Central memory CD8-positive, alpha-beta T cell (primary cell): ENCODE measurements around the gene EGR4.
A peak's percentile ranks its signal among the peaks of the same experiment; 100 is the strongest.

Experiments used
- ATAC-seq: fragments of 150-1000 bp; cut with Tn5 transposase; replicated peaks from 2 replicates; pipeline ENCODE4 v1.10.0; 2022; ENCODE audit warnings: mild to moderate bottlenecking, moderate FRiP score, moderate number of reproducible peaks; ENCODE audit not compliant: poor library complexity, severe bottlenecking; ENCODE audit errors: extremely low read depth
- DNase-seq, 2 donors: peaks; one replicate each; pipeline ENCODE4 v3.0.0; 2021; ENCODE audit warnings: low spot score in 2 of 2
- H3K27ac Mint-ChIP-seq: one replicate; pipeline ENCODE4 v1.8.0; 2022; ENCODE audit warnings: low read depth, mild to moderate bottlenecking, moderate library complexity, mixed read lengths
- H3K27me3 Mint-ChIP-seq: one replicate; pipeline ENCODE4 v1.8.0; 2022; ENCODE audit warnings: mixed read lengths
- H3K36me3 Mint-ChIP-seq: one replicate; pipeline ENCODE4 v1.8.0; 2022; ENCODE audit warnings: mild to moderate bottlenecking, moderate library complexity, mixed read lengths; ENCODE audit not compliant: insufficient read depth
- H3K4me1 Mint-ChIP-seq: one replicate; pipeline ENCODE4 v1.8.0; 2022; ENCODE audit warnings: mixed read lengths
- H3K4me3 Mint-ChIP-seq: one replicate; pipeline ENCODE4 v1.8.0; 2022; ENCODE audit warnings: mild to moderate bottlenecking, moderate library complexity, mixed read lengths
- H3K9me3 Mint-ChIP-seq: one replicate; pipeline ENCODE4 v1.8.0; 2022; ENCODE audit warnings: mixed read lengths

Gene EGR4

DNA sequence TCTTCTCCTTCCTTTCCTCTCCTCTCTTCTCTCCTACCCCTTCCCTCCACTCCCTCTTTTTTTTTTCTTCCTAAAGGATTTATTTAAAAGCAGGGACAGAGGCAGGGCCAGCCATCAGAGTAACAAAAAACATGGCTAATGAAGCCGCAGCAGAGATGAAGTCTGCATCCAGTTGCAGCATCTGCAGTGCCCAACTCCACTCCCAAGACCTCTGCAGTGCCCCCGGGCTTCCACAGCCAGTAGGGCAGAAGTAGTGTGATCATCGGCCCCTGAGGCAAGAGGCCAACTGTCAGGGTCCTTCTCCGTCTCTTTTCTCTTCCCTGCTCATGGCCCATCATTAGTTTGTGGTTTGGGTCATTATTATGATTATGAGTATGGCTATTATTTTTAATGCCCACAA, 4.2 kb upstream of the EGR4 start:
- Mint-ChIP-seq H3K4me3 (no peak overlapping the region), H3K27me3 (peaks cover 78% of the 10 kb centered on the region), H3K36me3 (no peaks in the 10 kb centered on the region), H3K27ac (no peak overlapping the region), H3K4me1 (no peaks in the 10 kb centered on the region), H3K9me3 (no peaks in the 10 kb centered on the region)
- DNase-seq (no peak), ATAC-seq (no peak)

GRCh38 chr2:73297151-73297559, 3.8 kb upstream of the EGR4 start:
- Mint-ChIP-seq H3K27me3 (peaks cover 73% of the 10 kb centered on the region), H3K36me3 (no peaks in the 10 kb centered on the region), H3K4me3 (no peak overlapping the region), H3K4me1 (no peaks in the 10 kb centered on the region), H3K9me3 (no peaks in the 10 kb centered on the region), H3K27ac (no peak overlapping the region)
- DNase-seq (no peak), ATAC-seq (no peak)

- peaks cover 8% of the 10 kb centered on the region for H3K4me1 Mint-ChIP-seq
- peaks cover 7% of the 10 kb centered on the region for H3K36me3 Mint-ChIP-seq
- no peak overlapping the region for H3K27ac Mint-ChIP-seq
- H3K27me3 Mint-ChIP-seq = peaks cover 68% of the 10 kb centered on the region
- no peak overlapping the region for H3K4me3 Mint-ChIP-seq
- no peak for ATAC-seq
- no peaks in the 10 kb centered on the region for H3K9me3 Mint-ChIP-seq
- no peak for DNase-seq
Observed at GRCh38 chr2:73295751-73296400, 2.5 kb upstream of the EGR4 start.

DNA sequence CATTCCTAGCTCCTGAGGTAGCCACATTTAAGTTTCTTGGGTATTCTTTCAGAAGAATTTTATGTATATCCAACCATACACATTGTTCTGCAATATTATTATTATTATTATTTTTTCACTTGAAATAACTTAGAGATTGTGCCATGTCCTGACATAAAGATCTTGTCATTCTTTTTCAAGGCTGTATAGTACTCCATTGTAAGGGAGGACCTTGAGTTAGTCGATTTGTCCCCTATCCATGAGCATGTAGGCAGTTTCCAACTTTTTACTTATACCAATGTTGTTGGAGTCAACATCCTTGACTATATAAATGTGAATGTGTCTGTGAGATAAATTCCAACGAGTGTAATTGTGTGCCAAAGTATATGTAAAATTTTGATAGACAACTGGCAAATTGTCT, 891 bp upstream of the EGR4 start:
- H3K27ac Mint-ChIP-seq = no peak overlapping the region
- DNase-seq (no peak), ATAC-seq (no peak)
- peaks cover 9% of the 10 kb centered on the region for H3K4me1 Mint-ChIP-seq
- no peaks in the 10 kb centered on the region for H3K9me3 Mint-ChIP-seq
- peaks cover 65% of the 10 kb centered on the region for H3K27me3 Mint-ChIP-seq
- no peak overlapping the region for H3K4me3 Mint-ChIP-seq
- H3K36me3 Mint-ChIP-seq = peaks cover 10% of the 10 kb centered on the region

DNA sequence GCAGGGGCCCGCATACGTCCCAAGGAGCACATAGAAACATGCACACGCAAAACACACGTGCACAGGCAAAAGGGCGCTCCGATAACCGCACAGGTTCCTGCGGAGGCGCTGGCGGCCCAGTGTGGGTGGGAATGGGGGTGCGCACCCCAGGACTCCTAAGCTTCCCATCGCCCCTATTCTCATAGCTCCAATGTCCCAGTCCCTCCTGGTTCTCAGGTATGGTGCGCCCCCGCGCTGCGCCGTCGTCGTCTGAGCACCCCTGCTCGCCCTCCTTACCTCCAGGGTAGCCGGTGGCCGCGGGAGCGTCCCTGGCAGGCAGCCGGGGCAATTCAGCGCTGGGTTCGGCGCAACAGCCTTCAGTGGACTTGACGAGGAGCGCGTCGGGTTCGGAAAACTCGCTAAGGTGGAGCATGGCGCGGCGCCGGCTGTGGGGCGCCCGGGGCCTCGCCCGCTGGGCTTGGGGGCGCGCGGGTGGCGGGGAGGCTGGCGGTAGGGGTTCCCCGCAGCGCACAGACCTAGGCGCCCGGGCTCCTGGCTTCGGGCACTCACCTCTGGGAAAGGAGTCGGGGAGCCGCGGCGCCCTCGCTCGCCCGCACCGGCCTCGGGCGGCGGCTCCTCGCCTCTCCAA, 328 bp downstream of the EGR4 start:
- Mint-ChIP-seq H3K4me3 (peak overlapping the region; percentile 72), H3K36me3 (peaks cover 10% of the 10 kb centered on the region), H3K27ac (peak overlapping the region; percentile 55), H3K4me1 (peaks cover 9% of the 10 kb centered on the region), H3K9me3 (no peaks in the 10 kb centered on the region), H3K27me3 (peaks cover 67% of the 10 kb centered on the region)
- ATAC-seq (peak; percentile 10), DNase-seq (no peak)

- Mint-ChIP-seq H3K9me3 (no peaks in the 10 kb centered on the region), H3K27me3 (peaks cover 64% of the 10 kb centered on the region), H3K36me3 (peaks cover 10% of the 10 kb centered on the region), H3K27ac (no peak overlapping the region), H3K4me1 (peaks cover 9% of the 10 kb centered on the region), H3K4me3 (peak overlapping the region; percentile 72)
- DNase-seq (no peak), ATAC-seq (no peak)
Observed at GRCh38 chr2:73292316-73292905, 937 bp downstream of the EGR4 start.

DNA sequence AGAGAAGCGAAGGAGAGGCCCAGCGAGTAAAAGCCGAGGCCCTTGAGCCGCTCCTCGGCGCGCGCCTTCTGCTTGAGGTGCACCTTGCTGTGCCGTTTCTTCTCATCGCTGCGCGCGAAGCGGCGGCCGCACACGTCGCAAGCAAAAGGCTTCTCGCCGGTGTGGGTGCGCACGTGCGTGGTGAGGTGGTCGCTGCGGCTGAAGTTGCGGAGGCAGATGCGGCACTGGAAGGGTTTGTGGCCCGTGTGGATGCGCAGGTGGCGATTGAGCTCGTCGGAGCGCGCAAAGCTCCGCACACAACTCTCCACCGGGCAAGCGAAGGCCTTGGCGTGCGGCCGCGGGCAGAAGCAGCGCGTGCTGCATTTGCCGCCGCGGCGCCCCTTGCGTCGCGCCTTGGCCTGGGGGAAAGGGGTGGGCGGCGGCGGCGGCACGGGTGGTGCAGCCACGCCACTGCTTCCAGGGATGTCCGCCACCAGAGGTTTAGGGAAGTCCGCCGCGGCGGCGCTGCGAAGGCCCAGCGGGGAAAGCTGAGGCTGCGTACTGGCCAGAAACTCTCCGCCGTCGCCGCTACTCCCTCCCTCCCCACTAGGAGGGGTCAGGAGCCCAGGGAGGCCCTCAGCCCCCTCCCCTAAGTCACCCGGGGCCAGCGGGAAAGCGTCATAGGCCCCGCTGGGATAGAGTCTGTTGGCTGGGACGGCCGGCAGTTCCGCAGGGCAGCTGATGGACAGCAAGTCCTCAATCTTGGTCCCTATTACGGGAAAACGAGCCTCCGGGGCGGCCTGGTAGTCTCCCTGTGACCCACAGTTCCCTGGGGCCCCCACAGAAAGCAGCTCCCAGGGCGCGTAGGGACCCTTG, 1.7 kb downstream of the EGR4 start:
- peak overlapping the region; percentile 55 for H3K27ac Mint-ChIP-seq
- no peaks in the 10 kb centered on the region for H3K9me3 Mint-ChIP-seq
- DNase-seq (no peak), ATAC-seq (no peak)
- H3K4me1 Mint-ChIP-seq = peaks cover 9% of the 10 kb centered on the region
- peaks cover 56% of the 10 kb centered on the region for H3K27me3 Mint-ChIP-seq
- peak overlapping the region; percentile 72 for H3K4me3 Mint-ChIP-seq
- peaks cover 10% of the 10 kb centered on the region for H3K36me3 Mint-ChIP-seq

DNA sequence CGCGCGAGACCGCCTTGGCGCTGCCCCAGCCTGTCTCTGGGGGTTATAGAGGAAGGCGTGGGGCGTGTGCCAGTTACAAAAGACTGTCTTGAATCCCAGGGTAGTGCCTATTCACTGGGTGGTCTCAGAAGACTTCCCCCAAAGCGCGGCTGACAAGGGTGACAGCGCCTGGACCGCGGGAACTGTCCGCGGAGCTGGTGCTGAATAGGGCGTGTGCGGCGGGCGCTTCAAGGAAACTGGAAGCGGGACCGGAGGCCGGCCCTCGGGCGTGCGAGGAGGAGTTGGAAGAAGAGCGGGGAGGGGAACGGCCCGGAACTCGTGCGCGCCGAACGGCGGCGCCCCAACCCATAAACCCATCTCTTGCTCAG, 2.3 kb downstream of the EGR4 start:
- Mint-ChIP-seq H3K4me1 (peaks cover 10% of the 10 kb centered on the region), H3K27ac (peak overlapping the region; percentile 55), H3K9me3 (no peaks in the 10 kb centered on the region), H3K27me3 (peaks cover 50% of the 10 kb centered on the region), H3K36me3 (peaks cover 10% of the 10 kb centered on the region), H3K4me3 (peak overlapping the region; percentile 72)
- ATAC-seq (no peak), DNase-seq (peak in 1 of 2 donors; percentile 25)

- Mint-ChIP-seq H3K27me3 (peaks cover 42% of the 10 kb centered on the region), H3K4me1 (peaks cover 18% of the 10 kb centered on the region), H3K9me3 (no peaks in the 10 kb centered on the region), H3K4me3 (peak overlapping the region; percentile 72), H3K36me3 (peaks cover 10% of the 10 kb centered on the region), H3K27ac (no peak overlapping the region)
- no peak for ATAC-seq
- DNase-seq = no peak
Observed at GRCh38 chr2:73290049-73290839, 3.1 kb downstream of the EGR4 start.

DNA sequence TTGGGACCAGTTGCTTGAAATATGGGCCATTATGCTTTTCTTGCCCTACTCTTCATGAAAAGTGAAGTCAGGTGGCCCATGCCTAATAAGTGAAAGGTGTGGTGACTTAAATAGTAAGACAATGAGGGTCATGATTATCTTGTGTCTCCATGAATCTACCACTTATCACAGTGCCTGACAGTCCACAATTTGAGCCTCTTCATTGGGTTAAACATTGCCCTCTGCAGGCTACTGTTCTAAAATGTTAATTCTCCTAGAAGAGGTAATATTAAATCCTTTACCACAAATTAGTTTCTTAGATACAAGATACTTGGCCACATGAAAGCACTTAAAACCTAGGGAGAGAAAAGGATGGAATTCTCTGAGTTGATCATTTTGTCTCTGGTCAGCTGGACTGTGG, 4.0 kb downstream of the EGR4 start:
- H3K4me1 Mint-ChIP-seq = peaks cover 22% of the 10 kb centered on the region
- no peak overlapping the region for H3K4me3 Mint-ChIP-seq
- DNase-seq (no peak), ATAC-seq (no peak)
- H3K36me3 Mint-ChIP-seq = peaks cover 10% of the 10 kb centered on the region
- H3K27me3 Mint-ChIP-seq = peaks cover 36% of the 10 kb centered on the region
- H3K27ac Mint-ChIP-seq = no peak overlapping the region
- H3K9me3 Mint-ChIP-seq = no peaks in the 10 kb centered on the region

DNA sequence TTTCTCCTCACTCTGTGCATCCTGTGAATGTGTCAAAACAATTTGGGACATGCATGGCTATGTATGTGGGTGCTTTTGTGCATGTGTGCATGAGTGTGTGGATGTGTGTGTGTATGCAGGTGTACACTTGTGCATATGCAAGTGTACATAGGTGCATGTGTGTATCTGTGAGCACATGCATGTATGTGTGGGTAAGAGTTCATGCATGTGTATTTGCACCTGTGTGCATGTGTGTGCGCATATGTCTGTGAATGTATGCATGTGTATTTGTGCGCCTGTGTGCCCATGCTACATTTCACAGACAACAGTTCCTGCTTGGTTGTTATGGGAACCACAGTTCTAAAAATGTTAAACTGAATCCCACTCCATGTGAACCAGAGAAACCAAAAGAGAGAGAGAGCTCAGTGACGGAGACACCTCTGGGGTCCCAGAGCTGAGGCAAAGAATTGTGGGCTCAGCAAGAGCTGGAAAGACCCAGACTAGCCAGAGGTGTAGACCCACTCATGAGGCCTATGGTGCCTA, 7.2 kb downstream of the EGR4 start:
- H3K9me3 Mint-ChIP-seq = no peaks in the 10 kb centered on the region
- H3K4me1 Mint-ChIP-seq = peaks cover 17% of the 10 kb centered on the region
- H3K36me3 Mint-ChIP-seq = peaks cover 6% of the 10 kb centered on the region
- ATAC-seq = no peak
- H3K4me3 Mint-ChIP-seq = peak overlapping the region; percentile 72
- peaks cover 32% of the 10 kb centered on the region for H3K27me3 Mint-ChIP-seq
- no peak overlapping the region for H3K27ac Mint-ChIP-seq
- no peak for DNase-seq
